SKM-1 treated with dmso at 0.1 percent for 144 hours (cell line): Measurements from ENCODE around the gene TMEM204.

Experiments used
- DNase-seq: peaks from one replicate; lab custom pipeline; 2025; ENCODE audit not compliant: unreplicated experiment; lab: John Stamatoyannopoulos, UW

The TMEM204 gene

GRCh38 chr16:1499756-1500464 is 33.6 kb upstream of the TMEM204 start:
- DNase-seq: no peak

GRCh38 chr16:1500465-1501150 is 32.9 kb upstream of the TMEM204 start:
- no peak for DNase-seq

- DNase-seq: no peak
Observed at GRCh38 chr16:1501630-1502029, 31.8 kb upstream of the TMEM204 start.

GRCh38 chr16:1502092-1503004 is 31.1 kb upstream of the TMEM204 start:
- DNase-seq: no peak

GRCh38 chr16:1503110-1503955 is 30.1 kb upstream of the TMEM204 start:
- DNase-seq: no peak

- no peak for DNase-seq
Observed at GRCh38 chr16:1505073-1505844, 28.2 kb upstream of the TMEM204 start.

GRCh38 chr16:1505912-1506311 is 27.6 kb upstream of the TMEM204 start:
- no peak for DNase-seq

GRCh38 chr16:1506494-1507213 is 26.8 kb upstream of the TMEM204 start:
- DNase-seq: no peak

- no peak for DNase-seq
Observed at GRCh38 chr16:1508494-1509187, 24.8 kb upstream of the TMEM204 start.

GRCh38 chr16:1509307-1510221 is 23.9 kb upstream of the TMEM204 start:
- DNase-seq: no peak

- no peak for DNase-seq
Observed at GRCh38 chr16:1510272-1510671, 23.2 kb upstream of the TMEM204 start.

- DNase-seq: no peak
Observed at GRCh38 chr16:1510941-1511351, 22.5 kb upstream of the TMEM204 start.

- DNase-seq: no peak
Observed at GRCh38 chr16:1511662-1512569, 21.6 kb upstream of the TMEM204 start.

- DNase-seq: no peak
Observed at GRCh38 chr16:1512774-1513173, 20.7 kb upstream of the TMEM204 start.

- DNase-seq: no peak
Observed at GRCh38 chr16:1514507-1514906, 19.0 kb upstream of the TMEM204 start.

- no peak for DNase-seq
Observed at GRCh38 chr16:1518626-1519135, 14.8 kb upstream of the TMEM204 start.
